ENCODE data around the gene MLEC. TPM values are rescaled to one million over a fixed set of nuclear protein-coding genes. Genes with fewer than 3 reads are reported as not detected.

Gene MLEC
- total and polyA plus RNA-seq, 2 of the 13 experiments (the other 11 are each of a cell fraction or from before 2014, with no cell fraction given), result 49.8 to 156 TPM

- TF ChIP-seq NR2F6 (IDR thresholded peaks at IDR 0.05) (no peak), NR2F6 (CRISPR knock-in tag; IDR thresholded peaks at IDR 0.05) (no peak), ZNF704 (CRISPR knock-in tag; IDR thresholded peaks at IDR 0.05; ENCODE audit: borderline replicate concordance) (no peak), CREB3 (CRISPR knock-in tag; IDR thresholded peaks at IDR 0.05) (0 out of 2 replicates have a peak, but pooled peaks have one; percentile 61), ZNF574 (CRISPR knock-in tag; IDR thresholded peaks at IDR 0.05) (peak; percentile 66), FOXM1 (CRISPR knock-in tag; IDR thresholded peaks at IDR 0.05) (no peak), FOXK2 (IDR thresholded peaks at IDR 0.05) (no peak), TRIM24 (CRISPR knock-in tag; IDR thresholded peaks at IDR 0.05) (no peak), ZNF331 (CRISPR knock-in tag; IDR thresholded peaks at IDR 0.05) (no peak; the same call in 1 of the 2 replicates), RORA (CRISPR knock-in tag; IDR thresholded peaks at IDR 0.05) (no peak), ZNF496 (CRISPR knock-in tag; IDR thresholded peaks at IDR 0.05; ENCODE audit: insufficient replicate concordance) (no peak)
- TF ChIP-seq, protein P1, sequence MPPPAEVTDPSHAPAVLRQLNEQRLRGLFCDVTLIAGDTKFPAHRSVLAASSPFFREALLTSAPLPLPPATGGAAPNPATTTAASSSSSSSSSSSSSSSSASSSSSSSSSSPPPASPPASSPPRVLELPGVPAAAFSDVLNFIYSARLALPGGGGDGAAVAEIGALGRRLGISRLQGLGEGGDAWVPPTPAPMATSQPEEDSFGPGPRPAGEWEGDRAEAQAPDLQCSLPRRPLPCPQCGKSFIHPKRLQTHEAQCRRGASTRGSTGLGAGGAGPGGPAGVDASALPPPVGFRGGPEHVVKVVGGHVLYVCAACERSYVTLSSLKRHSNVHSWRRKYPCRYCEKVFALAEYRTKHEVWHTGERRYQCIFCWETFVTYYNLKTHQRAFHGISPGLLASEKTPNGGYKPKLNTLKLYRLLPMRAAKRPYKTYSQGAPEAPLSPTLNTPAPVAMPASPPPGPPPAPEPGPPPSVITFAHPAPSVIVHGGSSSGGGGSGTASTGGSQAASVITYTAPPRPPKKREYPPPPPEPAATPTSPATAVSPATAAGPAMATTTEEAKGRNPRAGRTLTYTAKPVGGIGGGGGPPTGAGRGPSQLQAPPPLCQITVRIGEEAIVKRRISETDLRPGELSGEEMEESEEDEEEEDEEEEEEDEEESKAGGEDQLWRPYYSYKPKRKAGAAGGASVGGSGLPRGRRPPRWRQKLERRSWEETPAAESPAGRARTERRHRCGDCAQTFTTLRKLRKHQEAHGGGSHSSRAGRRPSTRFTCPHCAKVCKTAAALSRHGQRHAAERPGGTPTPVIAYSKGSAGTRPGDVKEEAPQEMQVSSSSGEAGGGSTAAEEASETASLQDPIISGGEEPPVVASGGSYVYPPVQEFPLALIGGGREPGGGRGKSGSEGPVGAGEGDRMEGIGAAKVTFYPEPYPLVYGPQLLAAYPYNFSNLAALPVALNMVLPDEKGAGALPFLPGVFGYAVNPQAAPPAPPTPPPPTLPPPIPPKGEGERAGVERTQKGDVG (CRISPR knock-in tag; IDR thresholded peaks at IDR 0.05; ENCODE audit: borderline replicate concordance), result no peak
- TF ChIP-seq, protein P2, sequence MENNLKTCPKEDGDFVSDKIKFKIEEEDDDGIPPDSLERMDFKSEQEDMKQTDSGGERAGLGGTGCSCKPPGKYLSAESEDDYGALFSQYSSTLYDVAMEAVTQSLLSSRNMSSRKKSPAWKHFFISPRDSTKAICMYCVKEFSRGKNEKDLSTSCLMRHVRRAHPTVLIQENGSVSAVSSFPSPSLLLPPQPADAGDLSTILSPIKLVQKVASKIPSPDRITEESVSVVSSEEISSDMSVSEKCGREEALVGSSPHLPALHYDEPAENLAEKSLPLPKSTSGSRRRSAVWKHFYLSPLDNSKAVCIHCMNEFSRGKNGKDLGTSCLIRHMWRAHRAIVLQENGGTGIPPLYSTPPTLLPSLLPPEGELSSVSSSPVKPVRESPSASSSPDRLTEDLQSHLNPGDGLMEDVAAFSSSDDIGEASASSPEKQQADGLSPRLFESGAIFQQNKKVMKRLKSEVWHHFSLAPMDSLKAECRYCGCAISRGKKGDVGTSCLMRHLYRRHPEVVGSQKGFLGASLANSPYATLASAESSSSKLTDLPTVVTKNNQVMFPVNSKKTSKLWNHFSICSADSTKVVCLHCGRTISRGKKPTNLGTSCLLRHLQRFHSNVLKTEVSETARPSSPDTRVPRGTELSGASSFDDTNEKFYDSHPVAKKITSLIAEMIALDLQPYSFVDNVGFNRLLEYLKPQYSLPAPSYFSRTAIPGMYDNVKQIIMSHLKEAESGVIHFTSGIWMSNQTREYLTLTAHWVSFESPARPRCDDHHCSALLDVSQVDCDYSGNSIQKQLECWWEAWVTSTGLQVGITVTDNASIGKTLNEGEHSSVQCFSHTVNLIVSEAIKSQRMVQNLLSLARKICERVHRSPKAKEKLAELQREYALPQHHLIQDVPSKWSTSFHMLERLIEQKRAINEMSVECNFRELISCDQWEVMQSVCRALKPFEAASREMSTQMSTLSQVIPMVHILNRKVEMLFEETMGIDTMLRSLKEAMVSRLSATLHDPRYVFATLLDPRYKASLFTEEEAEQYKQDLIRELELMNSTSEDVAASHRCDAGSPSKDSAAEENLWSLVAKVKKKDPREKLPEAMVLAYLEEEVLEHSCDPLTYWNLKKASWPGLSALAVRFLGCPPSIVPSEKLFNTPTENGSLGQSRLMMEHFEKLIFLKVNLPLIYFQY (CRISPR knock-in tag; IDR thresholded peaks at IDR 0.05; ENCODE audit: borderline replicate concordance), result peak; percentile 52; the same call in 1 of the 2 replicates
- TF ChIP-seq, protein P3, sequence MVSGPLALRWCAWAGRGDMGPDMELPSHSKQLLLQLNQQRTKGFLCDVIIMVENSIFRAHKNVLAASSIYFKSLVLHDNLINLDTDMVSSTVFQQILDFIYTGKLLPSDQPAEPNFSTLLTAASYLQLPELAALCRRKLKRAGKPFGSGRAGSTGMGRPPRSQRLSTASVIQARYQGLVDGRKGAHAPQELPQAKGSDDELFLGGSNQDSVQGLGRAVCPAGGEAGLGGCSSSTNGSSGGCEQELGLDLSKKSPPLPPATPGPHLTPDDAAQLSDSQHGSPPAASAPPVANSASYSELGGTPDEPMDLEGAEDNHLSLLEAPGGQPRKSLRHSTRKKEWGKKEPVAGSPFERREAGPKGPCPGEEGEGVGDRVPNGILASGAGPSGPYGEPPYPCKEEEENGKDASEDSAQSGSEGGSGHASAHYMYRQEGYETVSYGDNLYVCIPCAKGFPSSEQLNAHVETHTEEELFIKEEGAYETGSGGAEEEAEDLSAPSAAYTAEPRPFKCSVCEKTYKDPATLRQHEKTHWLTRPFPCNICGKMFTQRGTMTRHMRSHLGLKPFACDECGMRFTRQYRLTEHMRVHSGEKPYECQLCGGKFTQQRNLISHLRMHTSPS (CRISPR knock-in tag; IDR thresholded peaks at IDR 0.05; ENCODE audit: low read depth), result no peak
Measured at GRCh38 chr12:120725659-120726509, 38.9 kb downstream of the MLEC start, which contains the start of gene ACADS (continued).
